DOHH2 (cell line): ENCODE data around the gene CDK17.

Source experiments
- H3F3A ChIP-seq: fragments of 200-600 bp; sonication (generic), shearing (Covaris generic); 2 replicates; pipeline ENCODE4 v1.6.0; 2016; ENCODE audit warnings: antibody characterized with exemption, mild to moderate bottlenecking; ENCODE audit not compliant: control insufficient read depth, insufficient read depth
- H3K27ac ChIP-seq: fragments of 200-600 bp; sonication (generic); 2 replicates; pipeline ENCODE4 v1.5.1; 2014; ENCODE audit warnings: low read depth, mild to moderate bottlenecking, low read length, moderate library complexity
- H3K27me3 ChIP-seq: fragments of 200-600 bp; sonication (generic); 2 replicates; pipeline ENCODE4 v1.6.1; 2014; ENCODE audit warnings: mild to moderate bottlenecking, low read length, mixed read lengths; ENCODE audit not compliant: control insufficient read depth
- H3K36me3 ChIP-seq: fragments of 200-600 bp; sonication (generic); 2 replicates; pipeline ENCODE4 v1.6.1; 2014; ENCODE audit warnings: mild to moderate bottlenecking, low read length, moderate library complexity, mixed read lengths; ENCODE audit not compliant: control insufficient read depth
- H3K4me1 ChIP-seq: fragments of 200-600 bp; sonication (generic); 2 replicates; pipeline ENCODE4 v1.6.1; 2014; ENCODE audit warnings: mild to moderate bottlenecking, low read length, mixed read lengths; ENCODE audit not compliant: control insufficient read depth
- H3K4me2 ChIP-seq: fragments of 200-600 bp; sonication (generic); 2 replicates; pipeline ENCODE4 v1.6.0; 2014; ENCODE audit warnings: mild to moderate bottlenecking, low read length, moderate library complexity
- H3K4me3 ChIP-seq: fragments of 200-600 bp; sonication (generic); 2 replicates; pipeline ENCODE4 v1.5.1; 2014; ENCODE audit warnings: mild to moderate bottlenecking, low read length, mixed read lengths
- H3K79me2 ChIP-seq: fragments of 200-600 bp; sonication (generic); 2 replicates; pipeline ENCODE4 v1.6.1; 2014; ENCODE audit warnings: mild to moderate bottlenecking, low read length, mixed read lengths; ENCODE audit not compliant: control insufficient read depth
- H3K9me2 ChIP-seq: fragments of 200-600 bp; sonication (generic); replicated peaks from 2 replicates; pipeline ENCODE4 v1.6.1; 2014; ENCODE audit warnings: mild to moderate bottlenecking, low read length, mixed read lengths; ENCODE audit not compliant: control insufficient read depth
- H3K9me3 ChIP-seq: fragments of 200-600 bp; sonication (generic); 2 replicates; pipeline ENCODE4 v1.6.1; 2014; ENCODE audit warnings: antibody characterized with exemption, low read length, mixed read lengths; ENCODE audit not compliant: control insufficient read depth, insufficient read depth
- H4K20me1 ChIP-seq: fragments of 200-600 bp; sonication (generic); 2 replicates; pipeline ENCODE4 v1.6.0; 2014; ENCODE audit warnings: low read depth, mild to moderate bottlenecking, antibody characterized with exemption, low read length, moderate library complexity; ENCODE audit not compliant: control insufficient read depth, insufficient read depth
- CTCF ChIP-seq: fragments of 200-600 bp; sonication (generic); IDR thresholded peaks from one replicate; pipeline ENCODE4 v1.5.1; 2014; ENCODE audit warnings: antibody characterized with exemption, mild to moderate bottlenecking, low read depth, low read length; ENCODE audit not compliant: poor library complexity, severe bottlenecking
- EZH2phosphoT487 ChIP-seq: fragments of 200-600 bp; sonication (generic); IDR thresholded peaks from 2 replicates; pipeline ENCODE4 v1.6.1; 2017; ENCODE audit warnings: borderline replicate concordance, mild to moderate bottlenecking, antibody characterized with exemption, low read length, moderate library complexity, mixed read lengths

Gene CDK17

GRCh38 chr12:96258104-96258961 is 141.9 kb downstream of the CDK17 start:
- TF ChIP-seq CTCF (no peak), EZH2phosphoT487 (no peak)
- no peak overlapping the region for H3K4me2 ChIP-seq
- H3K9me2 ChIP-seq: no peaks in the 10 kb centered on the region
- H3F3A ChIP-seq: no peaks in the 10 kb centered on the region
- 0 out of 2 replicates have a peak, but pooled peaks cover 4% of the 10 kb centered on the region for H4K20me1 ChIP-seq
- H3K4me3 ChIP-seq: no peak overlapping the region
- peaks cover 12% of the 10 kb centered on the region for H3K4me1 ChIP-seq
- H3K27me3 ChIP-seq: no peaks in the 10 kb centered on the region
- no peak overlapping the region for H3K27ac ChIP-seq
- peaks cover 34% of the 10 kb centered on the region for H3K36me3 ChIP-seq
- H3K79me2 ChIP-seq: no peaks in the 10 kb centered on the region
- H3K9me3 ChIP-seq: no peaks in the 10 kb centered on the region

- peaks cover 12% of the 10 kb centered on the region for H3K4me1 ChIP-seq
- 0 out of 2 replicates have a peak, but pooled peaks cover 4% of the 10 kb centered on the region for H4K20me1 ChIP-seq
- H3K4me2 ChIP-seq: no peak overlapping the region
- H3K27me3 ChIP-seq: no peaks in the 10 kb centered on the region
- TF ChIP-seq EZH2phosphoT487 (no peak), CTCF (no peak)
- H3K9me3 ChIP-seq: no peaks in the 10 kb centered on the region
- H3K79me2 ChIP-seq: no peaks in the 10 kb centered on the region
- H3K9me2 ChIP-seq: no peaks in the 10 kb centered on the region
- peaks cover 31% of the 10 kb centered on the region for H3K36me3 ChIP-seq
- no peak overlapping the region for H3K4me3 ChIP-seq
- H3F3A ChIP-seq: no peaks in the 10 kb centered on the region
- H3K27ac ChIP-seq: no peak overlapping the region
These were observed 142.6 kb downstream of the CDK17 start for GRCh38 chr12:96257550-96258103.

- H3K4me3 ChIP-seq: no peak overlapping the region
- 0 out of 2 replicates have a peak, but pooled peaks cover 4% of the 10 kb centered on the region for H4K20me1 ChIP-seq
- no peak overlapping the region for H3K27ac ChIP-seq
- H3F3A ChIP-seq: no peaks in the 10 kb centered on the region
- H3K4me1 ChIP-seq: peaks cover 12% of the 10 kb centered on the region
- no peaks in the 10 kb centered on the region for H3K9me2 ChIP-seq
- no peak overlapping the region for H3K4me2 ChIP-seq
- peaks cover 25% of the 10 kb centered on the region for H3K36me3 ChIP-seq
- H3K9me3 ChIP-seq: no peaks in the 10 kb centered on the region
- TF ChIP-seq CTCF (no peak), EZH2phosphoT487 (no peak)
- H3K27me3 ChIP-seq: no peaks in the 10 kb centered on the region
- H3K79me2 ChIP-seq: no peaks in the 10 kb centered on the region
These were observed 143.4 kb downstream of the CDK17 start for GRCh38 chr12:96256672-96257361.
